PC-3 (cell line): ENCODE data around the gene SLC2A9. TPM values are rescaled to one million over a fixed set of nuclear protein-coding genes. Genes with fewer than 3 reads are reported as not detected.

Experiments
- ATAC-seq: fragments of 200-7000 bp; cut with Tn5 transposase; 2 replicates; pipeline ENCODE4 v1.9.1; 2020; ENCODE audit warnings: mild to moderate bottlenecking, moderate library complexity
- BruUV-seq: library from RNA; stranded (reverse); fragments of 400-500 nt; replicated peaks from 2 replicates; lab custom pipeline; 2021; lab: Mats Ljungman, UMichigan
- CTCF ChIA-PET: fragments of 300-600 bp; sonication (Branson Sonifier 250); formaldehyde crosslinking; loops from one replicate; lab custom pipeline; 2022; ENCODE audit warnings: antibody characterized with exemption; lab: Charles Lee
- POLR2A ChIA-PET: fragments of 300-600 bp; sonication (Branson Sonifier 250); formaldehyde crosslinking; loops from one replicate; lab custom pipeline; 2022; ENCODE audit warnings: antibody characterized with exemption; ENCODE audit not compliant: unreplicated experiment; lab: Charles Lee
- DNase-seq: peaks from one replicate; pipeline ENCODE4 v3.0.0-alpha.2; 2015
- H2AFZ ChIP-seq: fragments of 300-600 bp; sonication (generic); 2 replicates; pipeline ENCODE4 v1.6.0; 2016; ENCODE audit warnings: antibody characterized with exemption, low read length
- H3F3A ChIP-seq: fragments of 300-600 bp; sonication (generic); one replicate; pipeline ENCODE4 v1.6.0; 2017; ENCODE audit warnings: antibody characterized with exemption, low read length, control low read depth, mild to moderate bottlenecking; ENCODE audit not compliant: unreplicated experiment
- H3K27ac ChIP-seq: fragments of 300-600 bp; sonication (generic); 2 replicates; pipeline ENCODE4 v1.5.1; 2016; ENCODE audit warnings: mild to moderate bottlenecking, low read length
- H3K27me3 ChIP-seq: fragments of 300-600 bp; sonication (generic); 2 replicates; pipeline ENCODE4 v1.6.1; 2016; ENCODE audit warnings: low read length, mixed read lengths
- H3K36me3 ChIP-seq: fragments of 300-600 bp; sonication (generic); 2 replicates; pipeline ENCODE4 v1.6.1; 2016; ENCODE audit warnings: low read depth, mixed run types, low read length, mixed read lengths
- H3K4me1 ChIP-seq: fragments of 300-600 bp; sonication (generic); 2 replicates; pipeline ENCODE4 v1.5.1; 2016; ENCODE audit warnings: low read length; ENCODE audit not compliant: insufficient read depth
- H3K4me2 ChIP-seq: fragments of 300-600 bp; sonication (generic); 2 replicates; pipeline ENCODE4 v1.6.0; 2016; ENCODE audit warnings: low read length
- H3K4me3 ChIP-seq: fragments of 300-600 bp; sonication (generic); 2 replicates; pipeline ENCODE4 v1.5.1; 2016; ENCODE audit warnings: mild to moderate bottlenecking, low read length, mixed read lengths
- H3K79me2 ChIP-seq: fragments of 300-600 bp; sonication (generic); 2 replicates; pipeline ENCODE4 v1.6.1; 2017; ENCODE audit warnings: low read length, mixed read lengths
- H3K9ac ChIP-seq: fragments of 300-600 bp; sonication (generic); 2 replicates; pipeline ENCODE4 v1.6.0; 2016; ENCODE audit warnings: mild to moderate bottlenecking, low read length
- H3K9me2 ChIP-seq: fragments of 300-600 bp; sonication (generic); replicated peaks from 2 replicates; pipeline ENCODE4 v1.6.1; 2016; ENCODE audit warnings: mixed run types, low read length, mixed read lengths
- H3K9me3 ChIP-seq: fragments of 300-600 bp; sonication (generic); 2 replicates; pipeline ENCODE4 v1.6.1; 2016; ENCODE audit warnings: low read length, mixed read lengths
- H4K20me1 ChIP-seq: fragments of 300-600 bp; sonication (generic); 2 replicates; pipeline ENCODE4 v1.6.1; 2016; ENCODE audit warnings: low read length, mixed read lengths
- CTCF ChIP-seq: fragments of 300-600 bp; sonication (generic); conservative IDR thresholded peaks from 2 replicates; pipeline ENCODE4 v1.5.1; 2017; ENCODE audit warnings: antibody characterized with exemption, low read depth, mild to moderate bottlenecking, low read length
- EZH2 ChIP-seq: fragments of 300-600 bp; sonication (generic); IDR thresholded peaks from one replicate; pipeline ENCODE4 v1.6.1; 2017; ENCODE audit warnings: antibody characterized with exemption, mild to moderate bottlenecking, low read length; ENCODE audit not compliant: unreplicated experiment
- EZH2phosphoT487 ChIP-seq: fragments of 300-600 bp; sonication (generic); IDR thresholded peaks from 2 replicates; pipeline ENCODE4 v1.6.1; 2018; ENCODE audit warnings: mild to moderate bottlenecking, antibody characterized with exemption, low read length, borderline replicate concordance
- intact Hi-C: fragments of 100-400 bp; cut with micrococcal nuclease; formaldehyde crosslinking; loops from 2 replicates; pipeline ENCODE4 v1.9.0; 2023
- total RNA-seq: library from RNA; depleted of rRNA; stranded (reverse); fragments of >200 nt; gene quantifications from 2 replicates; pipeline ENCODE4 v1.2.3, GENCODE V29; 2014

Gene SLC2A9
- total RNA-seq, 1 experiment from 2014 or later: 0.11 TPM

GRCh38 chr4:9942921-9943600, 78.2 kb downstream of the SLC2A9 start:
- TF ChIP-seq CTCF: no peak
- TF ChIP-seq EZH2phosphoT487: no peak
- no peak for TF ChIP-seq EZH2
- Histone ChIP-seq H3K9ac (no peak overlapping the region), H3K4me3 (no peak overlapping the region), H3K79me2 (no peaks in the 10 kb centered on the region), H3F3A (no peaks in the 10 kb centered on the region), H3K27me3 (no peaks in the 10 kb centered on the region), H3K36me3 (no peaks in the 10 kb centered on the region), H2AFZ (no peak overlapping the region), H3K27ac (no peak overlapping the region), H3K4me2 (no peak overlapping the region), H3K4me1 (peaks cover 15% of the 10 kb centered on the region), H4K20me1 (no peaks in the 10 kb centered on the region), H3K9me2 (no peaks in the 10 kb centered on the region), H3K9me3 (no peaks in the 10 kb centered on the region)
- DNase-seq: no peak
- ChIA-PET POLR2A (no interaction called here), CTCF (no interaction called here)
- intact Hi-C loops: loop anchor here (5.0 kb wide), 1 partner anchor 64 kb away; no protein-coding TSS in a partner anchor
- no TSS peak for BruUV-seq
- no peak for ATAC-seq

DNA sequence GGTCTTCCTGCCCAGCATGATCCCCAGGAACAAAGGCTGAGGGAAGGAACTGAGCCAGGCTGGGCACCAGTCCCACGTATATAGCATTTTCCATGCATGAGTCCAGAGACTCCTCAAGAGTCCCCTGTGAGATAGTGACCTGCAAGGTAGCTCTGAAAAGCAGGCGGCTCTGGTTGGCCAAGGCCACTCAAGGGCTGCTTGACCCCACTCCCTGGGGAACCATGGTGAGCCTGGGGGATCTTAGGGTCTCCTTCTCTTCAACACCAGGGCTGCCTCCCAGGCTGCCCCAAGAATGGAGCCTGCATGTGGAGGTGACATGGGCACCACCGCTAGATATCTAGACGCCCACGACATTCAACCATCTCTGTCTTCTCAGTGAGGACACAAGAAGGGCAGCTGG, 79.2 kb downstream of the SLC2A9 start:
- Histone ChIP-seq H3K4me3 (no peak overlapping the region), H4K20me1 (no peaks in the 10 kb centered on the region), H2AFZ (no peak overlapping the region), H3K9me2 (no peaks in the 10 kb centered on the region), H3K4me1 (peaks cover 15% of the 10 kb centered on the region), H3K27me3 (no peaks in the 10 kb centered on the region), H3F3A (no peaks in the 10 kb centered on the region), H3K9ac (no peak overlapping the region), H3K4me2 (no peak overlapping the region), H3K79me2 (no peaks in the 10 kb centered on the region), H3K9me3 (no peaks in the 10 kb centered on the region), H3K36me3 (no peaks in the 10 kb centered on the region), H3K27ac (no peak overlapping the region)
- TF ChIP-seq EZH2: no peak
- TF ChIP-seq EZH2phosphoT487: no peak
- TF ChIP-seq CTCF: no peak
- ATAC-seq: no peak
- ChIA-PET CTCF (no interaction called here), POLR2A (no interaction called here)
- DNase-seq: no peak
- BruUV-seq: no TSS peak
- intact Hi-C loops: loop anchor here (5.0 kb wide), 1 partner anchor 65 kb away; no protein-coding TSS in a partner anchor

DNA sequence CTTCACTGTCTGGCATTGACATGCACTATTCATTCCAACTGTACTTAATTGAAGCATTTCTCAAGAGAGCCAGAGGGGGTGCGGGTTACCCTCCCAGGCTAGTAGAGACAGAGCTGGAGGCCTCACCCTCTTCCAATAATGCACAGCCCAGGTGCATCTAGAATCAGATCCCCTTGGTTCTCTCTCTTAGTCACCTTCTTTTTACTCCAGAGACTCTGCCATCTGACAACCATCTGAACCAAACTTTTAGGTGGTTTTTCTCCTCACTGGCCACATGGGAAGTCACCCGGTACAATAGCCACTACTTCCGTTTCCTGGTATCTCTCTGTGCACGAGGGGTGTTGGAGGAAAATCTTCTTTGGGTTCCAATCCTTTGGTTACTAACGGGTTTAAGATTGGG, 81.3 kb downstream of the SLC2A9 start:
- no peak overlapping the region for H3K4me3 ChIP-seq
- no peak overlapping the region for H2AFZ ChIP-seq
- no peak overlapping the region for H3K9ac ChIP-seq
- ATAC-seq (no peak), DNase-seq (no peak)
- ChIA-PET POLR2A (no interaction called here), CTCF (no interaction called here)
- H3K36me3 ChIP-seq: no peaks in the 10 kb centered on the region
- no peaks in the 10 kb centered on the region for H4K20me1 ChIP-seq
- no peaks in the 10 kb centered on the region for H3K9me3 ChIP-seq
- H3K4me2 ChIP-seq: no peak overlapping the region
- no peaks in the 10 kb centered on the region for H3K27me3 ChIP-seq
- BruUV-seq: no TSS peak
- H3K79me2 ChIP-seq: no peaks in the 10 kb centered on the region
- intact Hi-C loops: loop anchor here (5.0 kb wide), 1 partner anchor 67 kb away; no protein-coding TSS in a partner anchor
- peaks cover 9% of the 10 kb centered on the region for H3K4me1 ChIP-seq
- no peaks in the 10 kb centered on the region for H3K9me2 ChIP-seq
- no peaks in the 10 kb centered on the region for H3F3A ChIP-seq
- H3K27ac ChIP-seq: no peak overlapping the region
- TF ChIP-seq EZH2phosphoT487: no peak
